ENCODE data around the gene GRAMD1B. TPM values are rescaled to one million over a fixed set of nuclear protein-coding genes. Genes with fewer than 3 reads are reported as not detected.

The GRAMD1B gene
- total and polyA plus RNA-seq, 2 donors (not counting 1 experiment from before 2014, with no cell fraction given): 0.83 to 1.5 TPM

DNA sequence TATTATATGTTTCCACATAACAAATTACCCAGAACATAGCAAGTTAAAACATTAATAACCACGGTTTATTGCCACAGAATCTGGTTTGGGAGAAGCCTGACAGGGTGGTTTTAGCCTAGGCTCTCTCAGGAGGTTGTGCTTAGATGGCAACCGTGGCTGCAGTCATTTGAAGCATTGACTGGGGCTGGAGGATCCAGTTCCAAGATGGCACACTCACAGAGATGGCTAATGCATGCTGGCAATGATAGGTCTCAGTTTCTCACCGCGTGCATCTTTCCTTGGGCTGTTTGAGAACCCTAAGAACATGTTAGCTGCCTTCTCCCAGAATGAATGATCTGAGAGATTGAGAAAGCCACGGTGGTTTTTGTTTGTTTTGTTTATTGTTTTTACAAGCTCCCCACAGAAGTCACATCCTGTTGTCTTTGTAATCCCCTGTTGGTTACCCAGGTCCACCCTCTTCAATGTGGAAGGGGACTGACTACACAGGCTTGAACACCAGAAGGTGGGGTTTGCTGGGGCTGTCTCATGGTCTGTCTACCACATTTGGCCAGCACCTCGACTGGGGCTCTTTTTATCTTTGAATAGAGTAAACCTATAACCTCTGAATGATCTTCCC, 36.6 kb upstream of the GRAMD1B start:
- Histone ChIP-seq H3K36me3 (ENCODE audit: control insufficient read depth, insufficient read depth, low read length) (no peaks in the 10 kb centered on the region), H3K27ac (ENCODE audit: insufficient read depth, low read length) (no peak overlapping the region), H3K79me2 (ENCODE audit: control insufficient read depth, insufficient read depth, low read length) (no peaks in the 10 kb centered on the region), H3K27me3 (ENCODE audit: control insufficient read depth, insufficient read depth, low read length) (peaks cover 3% of the 10 kb centered on the region), H3K9me3 (ENCODE audit: control insufficient read depth, insufficient read depth, low read depth, low read length) (no peaks in the 10 kb centered on the region), H3K9ac (ENCODE audit: insufficient read depth, low read length) (no peak overlapping the region), H3K4me1 (ENCODE audit: control insufficient read depth, extremely low read depth, insufficient read depth, low read length) (no peaks in the 10 kb centered on the region), H4K20me1 (ENCODE audit: control insufficient read depth, extremely low read depth, insufficient read depth, low read length) (no peaks in the 10 kb centered on the region), H2AFZ (ENCODE audit: low read length) (no peak overlapping the region), H3K4me3 (replicated peaks in 1 of 4; ENCODE audit: control extremely low read depth in 1 of 4, insufficient read depth in 1 of 4, low read depth in 3 of 4, low read length in 4 of 4) (no peak overlapping the region), H3K4me2 (ENCODE audit: extremely low read depth, insufficient read depth, low read length) (no peak overlapping the region)
- no peak for DNase-seq (ENCODE audit: low read depth in 2 of 2)
- TF ChIP-seq EZH2 (IDR thresholded peaks at IDR 0.05; ENCODE audit: low read length, missing control alignments): no peak
- TF ChIP-seq, protein P1, sequence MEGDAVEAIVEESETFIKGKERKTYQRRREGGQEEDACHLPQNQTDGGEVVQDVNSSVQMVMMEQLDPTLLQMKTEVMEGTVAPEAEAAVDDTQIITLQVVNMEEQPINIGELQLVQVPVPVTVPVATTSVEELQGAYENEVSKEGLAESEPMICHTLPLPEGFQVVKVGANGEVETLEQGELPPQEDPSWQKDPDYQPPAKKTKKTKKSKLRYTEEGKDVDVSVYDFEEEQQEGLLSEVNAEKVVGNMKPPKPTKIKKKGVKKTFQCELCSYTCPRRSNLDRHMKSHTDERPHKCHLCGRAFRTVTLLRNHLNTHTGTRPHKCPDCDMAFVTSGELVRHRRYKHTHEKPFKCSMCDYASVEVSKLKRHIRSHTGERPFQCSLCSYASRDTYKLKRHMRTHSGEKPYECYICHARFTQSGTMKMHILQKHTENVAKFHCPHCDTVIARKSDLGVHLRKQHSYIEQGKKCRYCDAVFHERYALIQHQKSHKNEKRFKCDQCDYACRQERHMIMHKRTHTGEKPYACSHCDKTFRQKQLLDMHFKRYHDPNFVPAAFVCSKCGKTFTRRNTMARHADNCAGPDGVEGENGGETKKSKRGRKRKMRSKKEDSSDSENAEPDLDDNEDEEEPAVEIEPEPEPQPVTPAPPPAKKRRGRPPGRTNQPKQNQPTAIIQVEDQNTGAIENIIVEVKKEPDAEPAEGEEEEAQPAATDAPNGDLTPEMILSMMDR (conservative IDR thresholded peaks at IDR 0.05 in 1 of 2, IDR thresholded peaks at IDR 0.05 in 1 of 2; ENCODE audit: low read depth in 1 of 2, low read length in 2 of 2): no peak

DNA sequence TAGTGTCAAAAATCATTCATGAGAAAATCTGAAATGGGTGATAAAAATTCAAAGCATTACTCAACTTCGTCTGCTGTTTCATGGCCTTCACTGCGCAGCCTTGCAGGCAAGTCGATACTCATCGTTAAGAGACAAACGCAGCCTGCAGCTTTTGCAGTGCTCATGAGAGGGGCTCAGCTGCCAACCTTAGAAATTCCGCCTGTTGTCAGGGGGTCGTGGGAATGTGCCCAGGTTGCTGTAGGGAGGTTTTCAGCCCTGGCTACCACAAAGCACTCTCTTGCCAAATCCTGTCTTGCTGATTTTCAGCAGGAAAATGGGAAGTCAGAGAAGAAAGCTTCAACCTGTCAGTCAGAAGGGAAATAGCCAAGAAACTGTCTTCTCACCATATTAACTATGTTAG, 25.4 kb upstream of the GRAMD1B start:
- H3K27me3 ChIP-seq (ENCODE audit: control insufficient read depth, insufficient read depth, low read length): peaks cover 8% of the 10 kb centered on the region
- no peaks in the 10 kb centered on the region for H4K20me1 ChIP-seq (ENCODE audit: control insufficient read depth, extremely low read depth, insufficient read depth, low read length)
- no peak overlapping the region for H3K9ac ChIP-seq (ENCODE audit: insufficient read depth, low read length)
- no peak overlapping the region for H3K27ac ChIP-seq (ENCODE audit: insufficient read depth, low read length)
- no peak for DNase-seq (ENCODE audit: low read depth in 2 of 2)
- H3K79me2 ChIP-seq (ENCODE audit: control insufficient read depth, insufficient read depth, low read length): no peaks in the 10 kb centered on the region
- H3K36me3 ChIP-seq (ENCODE audit: control insufficient read depth, insufficient read depth, low read length): no peaks in the 10 kb centered on the region
- no peak overlapping the region for H2AFZ ChIP-seq (ENCODE audit: low read length)
- no peaks in the 10 kb centered on the region for H3K4me1 ChIP-seq (ENCODE audit: control insufficient read depth, extremely low read depth, insufficient read depth, low read length)
- H3K9me3 ChIP-seq (ENCODE audit: control insufficient read depth, insufficient read depth, low read depth, low read length): no peaks in the 10 kb centered on the region
- H3K4me3 ChIP-seq (replicated peaks in 1 of 4; ENCODE audit: control extremely low read depth in 1 of 4, insufficient read depth in 1 of 4, low read depth in 3 of 4, low read length in 4 of 4): no peak overlapping the region
- no peak for TF ChIP-seq EZH2 (IDR thresholded peaks at IDR 0.05; ENCODE audit: low read length, missing control alignments)
- TF ChIP-seq, protein P1 (conservative IDR thresholded peaks at IDR 0.05 in 1 of 2, IDR thresholded peaks at IDR 0.05 in 1 of 2; ENCODE audit: low read depth in 1 of 2, low read length in 2 of 2): no peak
- no peak overlapping the region for H3K4me2 ChIP-seq (ENCODE audit: extremely low read depth, insufficient read depth, low read length)

DNA sequence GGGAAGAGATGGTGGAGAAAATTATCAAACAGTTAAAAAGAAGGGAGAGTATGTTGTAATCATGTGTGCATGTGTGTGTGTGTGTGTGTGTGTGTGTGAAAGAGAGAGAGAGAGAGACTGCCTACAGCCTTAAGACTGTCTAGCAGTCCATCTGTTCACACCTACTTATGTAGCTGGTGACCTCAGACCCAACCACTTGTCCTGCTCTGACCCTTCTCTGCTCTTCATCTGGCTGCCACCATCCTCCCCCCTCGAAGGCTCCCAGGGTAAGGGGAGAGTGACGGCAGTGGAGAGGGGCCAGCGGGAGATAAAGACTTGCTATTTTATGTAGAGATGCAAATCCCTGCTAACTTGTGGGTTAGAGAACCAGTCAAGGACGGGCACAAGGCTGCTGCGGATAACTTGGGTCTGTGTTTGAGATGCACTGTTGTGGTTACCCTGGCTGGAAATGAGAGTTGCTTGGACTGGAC, 24.9 kb upstream of the GRAMD1B start:
- Histone ChIP-seq H4K20me1 (ENCODE audit: control insufficient read depth, extremely low read depth, insufficient read depth, low read length) (no peaks in the 10 kb centered on the region), H2AFZ (ENCODE audit: low read length) (no peak overlapping the region), H3K4me1 (ENCODE audit: control insufficient read depth, extremely low read depth, insufficient read depth, low read length) (no peaks in the 10 kb centered on the region), H3K4me3 (replicated peaks in 1 of 4; ENCODE audit: control extremely low read depth in 1 of 4, insufficient read depth in 1 of 4, low read depth in 3 of 4, low read length in 4 of 4) (no peak overlapping the region), H3K27ac (ENCODE audit: insufficient read depth, low read length) (no peak overlapping the region), H3K36me3 (ENCODE audit: control insufficient read depth, insufficient read depth, low read length) (no peaks in the 10 kb centered on the region), H3K9ac (ENCODE audit: insufficient read depth, low read length) (no peak overlapping the region), H3K4me2 (ENCODE audit: extremely low read depth, insufficient read depth, low read length) (no peak overlapping the region), H3K27me3 (ENCODE audit: control insufficient read depth, insufficient read depth, low read length) (peaks cover 8% of the 10 kb centered on the region), H3K9me3 (ENCODE audit: control insufficient read depth, insufficient read depth, low read depth, low read length) (no peaks in the 10 kb centered on the region), H3K79me2 (ENCODE audit: control insufficient read depth, insufficient read depth, low read length) (no peaks in the 10 kb centered on the region)
- TF ChIP-seq, protein P1 (conservative IDR thresholded peaks at IDR 0.05 in 1 of 2, IDR thresholded peaks at IDR 0.05 in 1 of 2; ENCODE audit: low read depth in 1 of 2, low read length in 2 of 2): no peak
- no peak for TF ChIP-seq EZH2 (IDR thresholded peaks at IDR 0.05; ENCODE audit: low read length, missing control alignments)
- DNase-seq (ENCODE audit: low read depth in 2 of 2): peak in 1 of 2 donors; percentile 8

Measured in fibroblast of lung (primary cell).